Stimulated activated CD4-positive, alpha-beta T cell treated with anti-CD3 and anti-CD28 coated beads, Interleukin-1b, Interleukin-23, amount 100 ng/mL, for 24 hours (primary cell): ENCODE data around the gene KRTAP12-1.
"Not testable (repeated sequence)": the region's sequence is repeated elsewhere in the genome, so short reads cannot be mapped to it uniquely, and the experiment has no call there.

ENCODE experiments used
- DNase-seq, 4 experiments: peaks; one replicate each; pipeline ENCODE4 v3.0.0-alpha.2; 2020; ENCODE audit warnings: low read depth in 4 of 4, low spot score in 1 of 4

Gene KRTAP12-1

GRCh38 chr21:44699502-44700001 is 17.6 kb upstream of the KRTAP12-1 start:
- no peak for DNase-seq

- no peak for DNase-seq
Measured at GRCh38 chr21:44697811-44698734, 16.1 kb upstream of the KRTAP12-1 start.

- not testable (repeated sequence) for DNase-seq
Measured at GRCh38 chr21:44697172-44697810, 15.3 kb upstream of the KRTAP12-1 start, which contains the start of gene KRTAP10-12. KRTAP10-12 (plus strand) TSS chr21:44697172; CDS start chr21:44697202, 30 bp downstream.

- DNase-seq: no peak
Measured at GRCh38 chr21:44696572-44696971, 14.6 kb upstream of the KRTAP12-1 start.

- DNase-seq: no peak
Measured at GRCh38 chr21:44695641-44696040, 13.7 kb upstream of the KRTAP12-1 start.

GRCh38 chr21:44695184-44695583 is 13.2 kb upstream of the KRTAP12-1 start:
- no peak for DNase-seq

- no peak for DNase-seq
Measured at GRCh38 chr21:44694776-44695175, 12.8 kb upstream of the KRTAP12-1 start.

- DNase-seq: no peak
Measured at GRCh38 chr21:44692798-44693512, 11.0 kb upstream of the KRTAP12-1 start.

GRCh38 chr21:44691686-44692085 is 9.7 kb upstream of the KRTAP12-1 start:
- no peak for DNase-seq

GRCh38 chr21:44689740-44690139 is 7.8 kb upstream of the KRTAP12-1 start:
- not testable (repeated sequence) for DNase-seq

- no peak for DNase-seq
Measured at GRCh38 chr21:44687671-44688070, 5.7 kb upstream of the KRTAP12-1 start.

GRCh38 chr21:44686843-44687561 is 5.0 kb upstream of the KRTAP12-1 start:
- DNase-seq: no peak

- no peak for DNase-seq
Measured at GRCh38 chr21:44686000-44686781, 4.2 kb upstream of the KRTAP12-1 start.

GRCh38 chr21:44685050-44685449 is 3.1 kb upstream of the KRTAP12-1 start:
- DNase-seq: not testable (repeated sequence)

GRCh38 chr21:44684483-44684882 is 2.5 kb upstream of the KRTAP12-1 start:
- no peak for DNase-seq

- DNase-seq: no peak
Measured at GRCh38 chr21:44684077-44684476, 2.1 kb upstream of the KRTAP12-1 start.

- no peak for DNase-seq
Measured at GRCh38 chr21:44682580-44683151, 703 bp upstream of the KRTAP12-1 start.

GRCh38 chr21:44681152-44681551 is 811 bp downstream of the KRTAP12-1 start:
- no peak for DNase-seq

GRCh38 chr21:44677881-44678280 is 4.1 kb downstream of the KRTAP12-1 start:
- DNase-seq: no peak

- DNase-seq: no peak
Measured at GRCh38 chr21:44671911-44672310, 10.1 kb downstream of the KRTAP12-1 start.
